LNCAP (cell line): ENCODE results near the gene KLHDC9.

ENCODE experiments used
- TF ChIP-seq, protein P1 (sequence below): fragments of 450-650 bp; IDR thresholded peaks from 2 replicates; pipeline ENCODE4 v1.5.1; 2017; ENCODE audit warnings: mild to moderate bottlenecking

Gene KLHDC9

DNA sequence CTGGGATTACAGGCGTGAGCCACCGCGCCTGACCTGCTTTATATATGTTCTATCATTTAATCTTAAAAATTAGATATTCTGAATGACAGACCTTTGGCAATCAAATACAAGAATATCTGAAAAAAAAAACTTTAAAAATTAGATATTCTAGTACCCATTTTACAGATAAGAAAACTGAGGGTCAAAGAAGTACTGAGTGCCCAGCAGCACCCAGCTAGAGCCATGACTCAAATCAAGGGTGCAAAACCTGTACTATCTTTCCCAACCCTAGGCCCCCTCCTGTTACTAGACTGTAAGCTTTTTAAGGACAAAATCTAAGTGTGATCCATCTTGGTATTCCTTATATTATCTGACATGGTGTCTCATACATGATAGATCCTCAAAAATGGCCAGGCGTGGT, 36.7 kb upstream of the KLHDC9 start:
- TF ChIP-seq, protein P1, sequence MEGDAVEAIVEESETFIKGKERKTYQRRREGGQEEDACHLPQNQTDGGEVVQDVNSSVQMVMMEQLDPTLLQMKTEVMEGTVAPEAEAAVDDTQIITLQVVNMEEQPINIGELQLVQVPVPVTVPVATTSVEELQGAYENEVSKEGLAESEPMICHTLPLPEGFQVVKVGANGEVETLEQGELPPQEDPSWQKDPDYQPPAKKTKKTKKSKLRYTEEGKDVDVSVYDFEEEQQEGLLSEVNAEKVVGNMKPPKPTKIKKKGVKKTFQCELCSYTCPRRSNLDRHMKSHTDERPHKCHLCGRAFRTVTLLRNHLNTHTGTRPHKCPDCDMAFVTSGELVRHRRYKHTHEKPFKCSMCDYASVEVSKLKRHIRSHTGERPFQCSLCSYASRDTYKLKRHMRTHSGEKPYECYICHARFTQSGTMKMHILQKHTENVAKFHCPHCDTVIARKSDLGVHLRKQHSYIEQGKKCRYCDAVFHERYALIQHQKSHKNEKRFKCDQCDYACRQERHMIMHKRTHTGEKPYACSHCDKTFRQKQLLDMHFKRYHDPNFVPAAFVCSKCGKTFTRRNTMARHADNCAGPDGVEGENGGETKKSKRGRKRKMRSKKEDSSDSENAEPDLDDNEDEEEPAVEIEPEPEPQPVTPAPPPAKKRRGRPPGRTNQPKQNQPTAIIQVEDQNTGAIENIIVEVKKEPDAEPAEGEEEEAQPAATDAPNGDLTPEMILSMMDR = no peak

DNA sequence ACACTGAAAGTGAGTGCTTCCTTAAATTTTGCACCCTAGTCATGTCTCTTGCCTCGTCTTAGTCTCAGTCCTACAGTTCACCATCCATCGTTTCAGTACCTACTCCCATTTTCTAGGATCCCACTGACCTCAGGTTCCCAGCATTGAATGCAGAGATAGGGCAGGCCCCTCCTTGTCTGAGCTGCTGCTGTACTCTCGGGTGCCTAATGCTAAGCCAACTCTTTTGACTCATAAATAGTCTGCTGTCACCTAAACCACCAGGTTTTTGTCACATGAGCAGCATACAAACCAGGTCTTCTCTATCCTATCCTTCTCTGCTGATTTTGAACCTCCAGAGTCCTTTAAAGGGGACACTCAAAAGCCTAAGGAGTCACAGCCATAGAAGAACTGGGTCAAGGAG, 31.5 kb upstream of the KLHDC9 start:
- TF ChIP-seq, protein P1 = no peak

DNA sequence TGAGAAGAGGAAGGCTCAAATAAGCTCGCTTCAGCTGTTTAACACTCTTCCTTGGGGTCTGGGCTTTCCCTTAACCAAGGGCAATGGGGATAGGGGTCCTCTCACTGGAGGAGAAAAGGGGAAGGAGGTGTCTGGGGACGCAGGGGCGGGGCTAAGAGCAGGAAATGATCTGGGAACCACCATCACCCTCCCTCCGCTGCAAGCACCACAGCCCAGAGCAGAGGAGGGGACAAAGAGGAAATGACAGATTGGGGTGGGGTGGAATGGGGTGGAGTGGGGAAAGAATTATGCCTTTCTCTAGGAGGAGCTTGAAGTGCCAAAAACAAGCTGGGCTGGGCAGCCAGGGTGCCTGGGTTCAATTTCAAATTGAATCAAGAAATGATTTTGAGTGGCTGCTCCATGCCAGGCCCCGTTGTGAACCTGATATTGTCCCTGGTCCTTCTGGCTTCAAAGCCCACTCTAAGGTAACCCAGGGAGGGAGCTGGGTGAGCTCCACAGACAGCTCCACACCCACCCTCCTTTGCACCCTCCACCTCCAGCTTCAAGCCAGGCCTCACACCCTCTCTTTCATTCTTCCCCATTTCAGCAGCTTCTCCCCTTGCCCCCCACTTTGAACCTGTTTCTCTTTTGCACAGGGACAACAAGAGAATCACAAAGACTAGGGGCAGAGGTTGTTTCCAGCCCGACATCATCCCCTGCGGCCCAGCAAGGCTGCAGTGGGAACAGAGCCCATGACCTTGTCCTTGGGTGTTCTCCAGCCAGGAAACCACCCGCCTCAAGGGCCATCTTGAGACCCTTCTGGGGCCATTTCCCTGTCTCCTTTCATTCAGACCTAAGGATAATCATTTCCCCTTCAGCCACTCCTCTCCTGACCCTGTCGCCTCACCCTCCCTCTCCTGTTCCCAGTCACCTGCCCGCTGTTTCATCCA, 29.6 kb upstream of the KLHDC9 start:
- TF ChIP-seq, protein P1 = no peak

DNA sequence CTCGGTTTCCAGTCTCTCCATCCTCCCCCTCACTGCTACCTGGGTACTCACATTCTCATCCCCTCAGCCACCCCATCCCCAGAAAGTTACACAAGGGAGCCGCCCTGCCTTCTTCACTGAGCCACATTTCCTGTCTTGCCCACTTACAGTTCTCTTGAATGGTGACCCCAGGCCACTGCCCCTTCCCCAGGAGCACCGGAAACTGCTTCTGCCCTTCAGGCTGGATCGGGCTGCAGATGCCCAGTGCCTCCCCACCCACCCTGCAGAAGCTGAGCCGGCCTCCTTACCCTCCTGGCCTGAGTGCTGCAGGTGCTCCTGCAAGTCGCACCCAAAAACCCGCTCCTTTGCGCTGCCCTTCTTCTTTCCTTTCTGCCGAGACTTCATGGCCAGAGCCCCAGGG, 28.9 kb upstream of the KLHDC9 start:
- TF ChIP-seq, protein P1 = no peak

DNA sequence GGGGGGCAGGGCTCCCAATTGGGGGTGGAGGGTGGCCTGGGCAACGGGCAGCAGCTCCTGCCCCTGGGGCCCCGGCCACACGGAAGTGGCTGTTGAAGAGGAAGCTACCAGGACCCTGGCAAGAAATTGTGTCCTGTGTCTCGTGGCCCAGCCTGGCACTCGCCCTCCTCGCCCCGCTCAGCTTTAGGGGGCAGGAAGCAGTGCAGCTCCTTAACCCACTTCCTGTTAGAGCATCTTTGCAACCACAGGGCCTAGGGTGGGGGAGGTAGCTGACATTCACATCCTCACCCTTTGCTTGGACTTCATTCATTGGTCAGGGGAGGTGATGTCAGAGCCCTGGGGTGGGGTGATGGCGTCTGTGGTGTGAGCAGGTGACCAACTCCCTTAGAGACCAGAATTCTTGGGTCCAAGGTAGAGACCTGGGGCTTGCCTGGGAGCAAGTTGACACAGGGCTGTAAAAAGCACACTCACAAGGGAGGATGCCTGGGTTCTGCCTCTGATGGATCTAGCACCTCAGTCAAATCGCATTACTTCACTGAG, 28.4 kb upstream of the KLHDC9 start, which contains the start of gene ARHGAP30:
Gene ARHGAP30 (minus strand): TSS at position 161 of the 540 bp plus-strand sequence. CDS start 267 bp downstream, outside the sequence.
- TF ChIP-seq, protein P1 = no peak

DNA sequence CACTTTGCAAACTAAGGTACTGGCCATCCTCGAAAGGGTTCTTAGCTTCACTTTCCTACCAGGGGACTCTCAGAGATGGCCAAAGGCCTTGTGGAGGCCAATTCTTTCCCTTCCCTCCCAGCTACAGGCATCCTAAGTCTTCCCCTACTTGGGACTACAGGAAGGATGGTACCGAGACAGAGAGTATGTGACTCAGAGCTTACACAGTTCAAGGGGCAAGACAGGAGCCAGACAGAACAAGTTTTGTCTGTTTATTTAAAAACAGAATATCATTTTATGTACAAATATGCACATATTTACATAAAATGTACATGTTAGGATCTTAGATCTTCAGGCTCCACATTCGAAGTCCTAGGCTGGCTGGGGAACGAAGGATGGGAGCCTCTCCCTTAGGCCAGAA, 27.4 kb upstream of the KLHDC9 start:
- TF ChIP-seq, protein P1 = no peak

DNA sequence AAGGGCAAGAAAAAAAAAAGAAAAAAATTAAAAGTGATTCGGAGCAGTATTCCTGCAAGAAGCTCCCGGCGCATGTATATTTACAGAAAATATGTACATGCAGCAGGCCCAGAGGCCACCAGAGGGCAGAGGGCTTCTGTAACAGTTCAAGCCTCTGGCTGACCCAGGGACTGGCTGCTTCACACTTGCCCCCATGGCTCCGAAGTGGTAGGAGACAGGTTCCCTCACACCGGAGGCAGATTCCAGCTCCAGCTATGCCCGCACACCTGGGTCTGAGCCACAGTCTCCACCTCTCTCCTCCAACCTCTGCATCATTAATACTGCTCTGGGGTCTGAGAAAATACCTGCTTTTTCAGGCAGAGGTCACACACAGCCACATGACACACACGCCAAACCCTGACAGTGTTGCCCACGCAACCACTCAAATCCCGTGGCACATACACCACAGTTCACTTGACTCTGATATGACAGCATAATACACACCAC, 26.2 kb upstream of the KLHDC9 start:
- TF ChIP-seq, protein P1 = peak; percentile 60
